Measurements from ENCODE around the gene ATXN2.

DNA sequence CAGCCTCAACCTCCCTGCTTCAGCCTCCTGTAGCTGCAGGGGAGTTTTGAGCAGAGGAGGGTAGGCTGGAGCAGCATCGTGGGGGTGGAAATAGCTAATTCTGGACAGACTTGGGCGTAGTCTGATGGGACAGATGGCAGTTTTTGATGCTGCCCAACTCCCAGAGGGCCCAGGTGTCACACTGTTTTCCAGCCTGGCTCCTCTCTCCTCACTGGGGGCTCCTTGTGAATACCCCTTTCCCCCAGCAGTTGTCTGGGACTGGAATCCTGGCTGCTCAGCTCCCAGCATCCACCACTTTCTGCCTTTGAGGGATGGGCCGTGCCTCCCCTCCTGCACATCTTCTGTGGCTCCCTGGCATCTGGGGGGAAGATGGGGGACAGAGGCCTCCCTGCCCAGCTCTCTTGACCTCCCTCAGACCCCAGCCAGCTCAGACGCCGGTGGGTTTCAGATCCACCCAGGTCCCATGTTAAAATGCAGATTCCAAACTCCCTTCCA is 159.4 kb downstream of the ATXN2 start:
- TF ChIP-seq, protein P1, sequence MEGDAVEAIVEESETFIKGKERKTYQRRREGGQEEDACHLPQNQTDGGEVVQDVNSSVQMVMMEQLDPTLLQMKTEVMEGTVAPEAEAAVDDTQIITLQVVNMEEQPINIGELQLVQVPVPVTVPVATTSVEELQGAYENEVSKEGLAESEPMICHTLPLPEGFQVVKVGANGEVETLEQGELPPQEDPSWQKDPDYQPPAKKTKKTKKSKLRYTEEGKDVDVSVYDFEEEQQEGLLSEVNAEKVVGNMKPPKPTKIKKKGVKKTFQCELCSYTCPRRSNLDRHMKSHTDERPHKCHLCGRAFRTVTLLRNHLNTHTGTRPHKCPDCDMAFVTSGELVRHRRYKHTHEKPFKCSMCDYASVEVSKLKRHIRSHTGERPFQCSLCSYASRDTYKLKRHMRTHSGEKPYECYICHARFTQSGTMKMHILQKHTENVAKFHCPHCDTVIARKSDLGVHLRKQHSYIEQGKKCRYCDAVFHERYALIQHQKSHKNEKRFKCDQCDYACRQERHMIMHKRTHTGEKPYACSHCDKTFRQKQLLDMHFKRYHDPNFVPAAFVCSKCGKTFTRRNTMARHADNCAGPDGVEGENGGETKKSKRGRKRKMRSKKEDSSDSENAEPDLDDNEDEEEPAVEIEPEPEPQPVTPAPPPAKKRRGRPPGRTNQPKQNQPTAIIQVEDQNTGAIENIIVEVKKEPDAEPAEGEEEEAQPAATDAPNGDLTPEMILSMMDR (IDR thresholded peaks at IDR 0.05): no peak
- no peak for TF ChIP-seq POLR2A (IDR thresholded peaks at IDR 0.05)

Measured in body of pancreas (tissue), 4 donors.